Liver (tissue), 3 donors: ENCODE measurements around the gene NTM.

Source experiments
- NR2F2 ChIP-seq: IDR thresholded peaks from 2 replicates; pipeline ENCODE4 v1.6.1; 2016; ENCODE audit warnings: antibody characterized with exemption
- RXRA ChIP-seq, 2 donors: IDR thresholded peaks; 2 replicates each; pipeline ENCODE4 v1.6.1; 2017 to 2018; ENCODE audit warnings: antibody characterized with exemption in 2 of 2, mild to moderate bottlenecking in 1 of 2
- TF ChIP-seq, protein P1 (sequence below): fragments of 150-350 bp; IDR thresholded peaks from 2 replicates; pipeline ENCODE4 v1.5.1; 2017; ENCODE audit warnings: improper control_type of control experiment, low read depth, low read length; ENCODE audit not compliant: missing input control
- donor health status: healthy.
- donor health status: healthy.

- TF ChIP-seq, protein P1, sequence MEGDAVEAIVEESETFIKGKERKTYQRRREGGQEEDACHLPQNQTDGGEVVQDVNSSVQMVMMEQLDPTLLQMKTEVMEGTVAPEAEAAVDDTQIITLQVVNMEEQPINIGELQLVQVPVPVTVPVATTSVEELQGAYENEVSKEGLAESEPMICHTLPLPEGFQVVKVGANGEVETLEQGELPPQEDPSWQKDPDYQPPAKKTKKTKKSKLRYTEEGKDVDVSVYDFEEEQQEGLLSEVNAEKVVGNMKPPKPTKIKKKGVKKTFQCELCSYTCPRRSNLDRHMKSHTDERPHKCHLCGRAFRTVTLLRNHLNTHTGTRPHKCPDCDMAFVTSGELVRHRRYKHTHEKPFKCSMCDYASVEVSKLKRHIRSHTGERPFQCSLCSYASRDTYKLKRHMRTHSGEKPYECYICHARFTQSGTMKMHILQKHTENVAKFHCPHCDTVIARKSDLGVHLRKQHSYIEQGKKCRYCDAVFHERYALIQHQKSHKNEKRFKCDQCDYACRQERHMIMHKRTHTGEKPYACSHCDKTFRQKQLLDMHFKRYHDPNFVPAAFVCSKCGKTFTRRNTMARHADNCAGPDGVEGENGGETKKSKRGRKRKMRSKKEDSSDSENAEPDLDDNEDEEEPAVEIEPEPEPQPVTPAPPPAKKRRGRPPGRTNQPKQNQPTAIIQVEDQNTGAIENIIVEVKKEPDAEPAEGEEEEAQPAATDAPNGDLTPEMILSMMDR: no peak
- TF ChIP-seq RXRA (IDR thresholded peaks at IDR 0.05) (no peak), NR2F2 (no peak)
Observed at GRCh38 chr11:132300283-132300682, 929.9 kb downstream of the NTM start.
